K562 (cell line): Measurements from ENCODE around the gene TP53I13. TPM values are rescaled to one million over a fixed set of nuclear protein-coding genes. Genes with fewer than 3 reads are reported as not detected.

ENCODE experiments used
- CEBPB ChIP-seq: fragments of 450-650 bp; IDR thresholded peaks from 2 replicates; pipeline ENCODE4 v1.6.1; 2016; ENCODE audit warnings: missing genetic modification characterization, missing compliant biosample characterization
- CREB1 ChIP-seq, 2 experiments: sonication (generic) in 1 of 2; formaldehyde crosslinking in 1 of 2; IDR thresholded peaks; 2 replicates each; pipeline versions ENCODE4 v1.6.1 to v1.8.0; 2012 to 2022; ENCODE audit warnings: inconsistent platforms in 1 of 2, mild to moderate bottlenecking in 1 of 2, missing genetic modification reagents in 1 of 2, moderate library complexity in 1 of 2
- HDAC1 ChIP-seq, 2 experiments: fragments of 450-650 bp; IDR thresholded peaks; 2 replicates each; pipeline ENCODE4 v1.6.1; 2016 to 2017; ENCODE audit warnings: inconsistent platforms in 1 of 2, mild to moderate bottlenecking in 1 of 2, moderate library complexity in 1 of 2
- HMG20B ChIP-seq: fragments of 250-450 bp; sonication (Bioruptor Pico); IDR thresholded peaks from 2 replicates; pipeline ENCODE4 v1.5.0; 2021; ENCODE audit warnings: mild to moderate bottlenecking
- L3MBTL2 ChIP-seq: fragments of 450-650 bp; IDR thresholded peaks from 2 replicates; pipeline ENCODE4 v1.6.1; 2016; ENCODE audit warnings: mild to moderate bottlenecking, moderate library complexity
- MNT ChIP-seq, 2 experiments: fragments of 450-650 bp; conservative IDR thresholded peaks; 2 replicates each; pipeline ENCODE4 v1.6.1; 2017; ENCODE audit warnings: mild to moderate bottlenecking in 2 of 2, moderate library complexity in 2 of 2
- MYC ChIP-seq, 2 experiments: fragments of 250-450 bp in 1 of 2; sonication (Bioruptor Pico) in 1 of 2; IDR thresholded peaks; 2 replicates each; pipeline versions ENCODE4 v1.5.1 to v1.6.1; 2012 to 2021; ENCODE audit warnings: low read depth in 2 of 2, borderline replicate concordance in 1 of 2, improper control_type of control experiment in 1 of 2, low read length in 1 of 2, mild to moderate bottlenecking in 1 of 2, moderate library complexity in 1 of 2
- NCOA2 ChIP-seq, 2 experiments: fragments of 450-650 bp; IDR thresholded peaks; 2 replicates each; pipeline ENCODE4 v1.6.1; 2018; ENCODE audit warnings: mild to moderate bottlenecking in 2 of 2, moderate library complexity in 1 of 2; ENCODE audit not compliant: partially characterized antibody in 2 of 2
- PML ChIP-seq: IDR thresholded peaks from 2 replicates; pipeline ENCODE4 v1.6.1; 2012; ENCODE audit warnings: low read length, inconsistent platforms
- ZBTB8A ChIP-seq: fragments of 450-650 bp; IDR thresholded peaks from 2 replicates; pipeline ENCODE4 v1.6.1; 2018; ENCODE audit warnings: mild to moderate bottlenecking, moderate library complexity; ENCODE audit not compliant: partially characterized antibody
- ZC3H8 ChIP-seq: fragments of 450-650 bp; IDR thresholded peaks from 2 replicates; pipeline ENCODE4 v1.6.1; 2017
- ZNF124 ChIP-seq: sonication (generic); formaldehyde crosslinking; IDR thresholded peaks from 2 replicates; pipeline ENCODE4 v1.8.1; 2022; ENCODE audit warnings: missing genetic modification reagents
- ZNF212 ChIP-seq: fragments of 450-650 bp; formaldehyde crosslinking; IDR thresholded peaks from 2 replicates; pipeline ENCODE4 v1.4.0; 2020; ENCODE audit warnings: mild to moderate bottlenecking
- ZNF318 ChIP-seq, 2 experiments: fragments of 450-650 bp; IDR thresholded peaks; 2 replicates each; pipeline ENCODE4 v1.6.1; 2016; ENCODE audit warnings: mild to moderate bottlenecking in 2 of 2, borderline replicate concordance in 1 of 2, low read depth in 1 of 2, moderate library complexity in 1 of 2
- ZNF436 ChIP-seq: fragments of 250-450, 450-650 bp; sonication (Bioruptor Pico); formaldehyde crosslinking; IDR thresholded peaks from 2 replicates; pipeline ENCODE4 v1.7.0; 2020; ENCODE audit warnings: mild to moderate bottlenecking
- ZNF707 ChIP-seq: fragments of 250-450 bp; sonication (Bioruptor Pico); conservative IDR thresholded peaks from 2 replicates; pipeline ENCODE4 v1.8.0; 2022; ENCODE audit warnings: inconsistent platforms, mild to moderate bottlenecking, moderate library complexity
- ZSCAN29 ChIP-seq: fragments of 450-650 bp; IDR thresholded peaks from 2 replicates; pipeline ENCODE4 v1.6.1; 2017
- ZZZ3 ChIP-seq: fragments of 450-650 bp; IDR thresholded peaks from 2 replicates; pipeline ENCODE4 v1.6.1; 2016; ENCODE audit warnings: antibody characterized with exemption, mild to moderate bottlenecking, moderate library complexity
- polyA plus RNA-seq, 8 experiments: library from polyadenylated mRNA; depleted of rRNA in 4 of 8; stranded (reverse) in 5 of 8; unstranded in 3 of 8; fragments of >200 nt; fragmentation: Nextera tagmentation in 2 of 8; fragmentation: Illumina TruSeq in 1 of 8; extraction: Ambion mirVana in 2 of 8; extraction: Trizol in 1 of 8; gene quantifications; 2 replicates each; pipeline versions ENCODE4 v1.2.1 to v1.2.3, GENCODE V29; 2011 to 2014; ENCODE audit warnings: inconsistent platforms in 1 of 8, missing spikeins in 1 of 8
- total RNA-seq, 7 experiments: library from RNA; depleted of rRNA in 6 of 7; stranded (reverse); fragments of >200 nt in 6 of 7; fragmentation: Illumina TruSeq in 2 of 7; extraction: Trizol in 2 of 7; gene quantifications; 2 replicates each; pipeline versions ENCODE4 v1.2.1 to v1.2.3, GENCODE V29; 2011 to 2021; ENCODE audit warnings: low replicate concordance in 1 of 7

Gene TP53I13
- total and polyA plus RNA-seq, 9 of the 15 experiments (the other 6 are each of a cell fraction or from before 2014, with no cell fraction given): 0.08 to 28.3 (median 9.1) TPM

GRCh38 chr17:29591146-29591736 lies 22.7 kb downstream of the TP53I13 start (continued):
- TF ChIP-seq MYC (IDR thresholded peaks at IDR 0.05; ENCODE audit: low read depth, low read length): peak; percentile 75
- no peak for TF ChIP-seq MYC (CRISPR knock-in tag; IDR thresholded peaks at IDR 0.05; ENCODE audit: borderline replicate concordance, low read depth)
- no peak for TF ChIP-seq ZNF124
- no peak; a peak in 1 of 4 replicates for TF ChIP-seq HDAC1 (IDR thresholded peaks at IDR 0.05)
- no peak for TF ChIP-seq ZNF707
- no peak for TF ChIP-seq CEBPB (tag)
- no peak for TF ChIP-seq ZNF318 (IDR thresholded peaks at IDR 0.05; ENCODE audit: borderline replicate concordance in 1 of 2, low read depth in 1 of 2)
- no peak for TF ChIP-seq PML
- TF ChIP-seq ZC3H8: no peak
- TF ChIP-seq ZBTB8A: no peak
- peak; percentile 95 for TF ChIP-seq L3MBTL2
- peak; percentile 88 to 93 for TF ChIP-seq MNT (conservative IDR thresholded peaks at IDR 0.05)
- TF ChIP-seq ZNF436: no peak
- no peak for TF ChIP-seq ZNF212 (CRISPR knock-in tag)
- no peak for TF ChIP-seq CREB1 (IDR thresholded peaks at IDR 0.05)
- no peak for TF ChIP-seq CREB1 (CRISPR knock-in tag; IDR thresholded peaks at IDR 0.05)
- TF ChIP-seq ZZZ3: no peak
- no peak for TF ChIP-seq ZSCAN29
- no peak for TF ChIP-seq NCOA2 (IDR thresholded peaks at IDR 0.05; ENCODE audit: partially characterized antibody in 2 of 2)
- no peak for TF ChIP-seq HMG20B (CRISPR knock-in tag)
